Type B pancreatic cell (in vitro differentiated cells): ENCODE results near the gene ERC1. TPM values are rescaled to one million over a fixed set of nuclear protein-coding genes. Genes with fewer than 3 reads are reported as not detected.

Experiments used
- DNase-seq: peaks from one replicate; pipeline ENCODE4 v3.0.0; 2021; ENCODE audit warnings: mixed read lengths; ENCODE audit not compliant: unreplicated experiment; ENCODE audit errors: extremely low spot score
- H3K27ac Mint-ChIP-seq: 2 replicates; pipeline ENCODE4 v1.8.0; 2021; ENCODE audit warnings: mild to moderate bottlenecking, mixed read lengths
- H3K27me3 Mint-ChIP-seq: 2 replicates; pipeline ENCODE4 v1.8.0; 2021; ENCODE audit warnings: mixed read lengths
- H3K36me3 Mint-ChIP-seq: 2 replicates; pipeline ENCODE4 v1.8.0; 2021; ENCODE audit warnings: mixed read lengths
- H3K4me1 Mint-ChIP-seq: one replicate; pipeline ENCODE4 v1.8.0; 2021; ENCODE audit warnings: mixed read lengths; ENCODE audit not compliant: unreplicated experiment
- H3K4me3 Mint-ChIP-seq: 2 replicates; pipeline ENCODE4 v1.8.0; 2021; ENCODE audit warnings: mild to moderate bottlenecking, mixed read lengths
- H3K9me3 Mint-ChIP-seq: 2 replicates; pipeline ENCODE4 v1.8.0; 2021; ENCODE audit warnings: mixed read lengths
- total RNA-seq: library from RNA; stranded (reverse); gene quantifications from 2 replicates; pipeline ENCODE4 v1.2.1, GENCODE V29; 2021; ENCODE audit warnings: low replicate concordance
- TF ChIP-seq, protein P1 (sequence below): fragments of 200-600 bp; sonication (generic); conservative IDR thresholded peaks from 2 replicates; pipeline ENCODE4 v1.5.0; 2021; ENCODE audit warnings: antibody characterized with exemption, mild to moderate bottlenecking

Gene ERC1
- total RNA-seq, 1 donor from 2014 or later: 62.8 TPM

DNA sequence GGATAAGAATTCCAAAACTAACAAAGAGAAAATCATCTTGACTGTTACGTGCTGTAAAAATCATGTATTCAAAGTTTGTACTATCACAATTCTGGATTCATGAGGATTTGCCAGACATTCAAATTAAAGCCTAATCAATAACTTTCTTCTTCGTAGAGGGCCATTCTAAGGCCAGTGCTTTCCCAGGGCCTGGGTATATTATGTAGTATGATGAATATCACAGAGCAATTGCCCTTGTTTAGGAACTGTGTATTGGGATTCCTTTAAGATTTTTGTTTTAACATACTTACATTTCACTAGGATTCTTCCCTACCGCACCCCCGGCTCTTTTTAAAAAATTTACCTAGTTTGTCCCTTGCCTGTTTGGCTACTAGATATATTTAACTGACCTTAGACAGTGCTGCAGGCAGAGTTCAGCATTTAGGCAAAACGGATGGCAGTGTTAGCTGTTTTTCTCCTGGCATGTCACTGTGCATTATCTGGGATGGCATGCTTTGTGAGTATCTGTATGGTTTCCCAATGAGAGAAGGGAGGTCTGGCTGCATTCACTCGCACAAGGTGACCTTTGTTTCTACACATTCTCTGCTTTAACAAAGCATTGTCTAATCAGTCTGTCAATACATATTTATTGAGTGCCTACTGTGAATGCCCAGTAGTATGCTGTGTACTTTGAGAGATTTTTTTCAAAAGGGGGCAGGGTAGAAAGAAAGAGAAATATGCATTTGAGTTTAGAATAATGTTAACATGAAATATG is 63.3 kb downstream of the ERC1 start:
- peak overlapping the region; percentile 57 for H3K27ac Mint-ChIP-seq
- no peak for DNase-seq
- H3K4me3 Mint-ChIP-seq: no peak overlapping the region
- peaks cover 24% of the 10 kb centered on the region for H3K36me3 Mint-ChIP-seq
- H3K27me3 Mint-ChIP-seq: no peaks in the 10 kb centered on the region
- TF ChIP-seq, protein P1, sequence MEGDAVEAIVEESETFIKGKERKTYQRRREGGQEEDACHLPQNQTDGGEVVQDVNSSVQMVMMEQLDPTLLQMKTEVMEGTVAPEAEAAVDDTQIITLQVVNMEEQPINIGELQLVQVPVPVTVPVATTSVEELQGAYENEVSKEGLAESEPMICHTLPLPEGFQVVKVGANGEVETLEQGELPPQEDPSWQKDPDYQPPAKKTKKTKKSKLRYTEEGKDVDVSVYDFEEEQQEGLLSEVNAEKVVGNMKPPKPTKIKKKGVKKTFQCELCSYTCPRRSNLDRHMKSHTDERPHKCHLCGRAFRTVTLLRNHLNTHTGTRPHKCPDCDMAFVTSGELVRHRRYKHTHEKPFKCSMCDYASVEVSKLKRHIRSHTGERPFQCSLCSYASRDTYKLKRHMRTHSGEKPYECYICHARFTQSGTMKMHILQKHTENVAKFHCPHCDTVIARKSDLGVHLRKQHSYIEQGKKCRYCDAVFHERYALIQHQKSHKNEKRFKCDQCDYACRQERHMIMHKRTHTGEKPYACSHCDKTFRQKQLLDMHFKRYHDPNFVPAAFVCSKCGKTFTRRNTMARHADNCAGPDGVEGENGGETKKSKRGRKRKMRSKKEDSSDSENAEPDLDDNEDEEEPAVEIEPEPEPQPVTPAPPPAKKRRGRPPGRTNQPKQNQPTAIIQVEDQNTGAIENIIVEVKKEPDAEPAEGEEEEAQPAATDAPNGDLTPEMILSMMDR: no peak
- peaks cover 21% of the 10 kb centered on the region for H3K4me1 Mint-ChIP-seq
- peaks cover under 1% of the 10 kb centered on the region for H3K9me3 Mint-ChIP-seq

DNA sequence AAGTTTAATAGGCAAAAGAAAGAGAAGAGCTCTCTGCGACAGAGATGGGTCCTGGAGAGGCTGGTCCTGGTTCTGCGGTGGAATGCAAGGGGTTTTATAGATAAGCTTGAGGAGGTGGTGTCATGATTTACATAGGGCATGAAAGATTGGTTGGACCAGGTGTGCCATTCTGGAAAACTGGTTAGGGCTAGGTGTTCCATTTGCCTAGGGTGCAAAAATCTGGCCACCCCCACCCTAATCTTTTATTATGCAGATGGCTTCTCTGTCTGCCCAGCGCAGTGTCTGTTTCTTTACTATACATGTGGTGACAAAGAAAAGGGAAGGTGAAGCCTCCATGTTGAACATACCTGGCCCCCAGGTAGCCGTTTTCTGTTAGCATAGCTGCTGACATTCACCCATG is 65.4 kb downstream of the ERC1 start:
- peaks cover 31% of the 10 kb centered on the region for H3K36me3 Mint-ChIP-seq
- no peak overlapping the region for H3K4me3 Mint-ChIP-seq
- H3K9me3 Mint-ChIP-seq: peaks cover 7% of the 10 kb centered on the region
- no peaks in the 10 kb centered on the region for H3K27me3 Mint-ChIP-seq
- H3K4me1 Mint-ChIP-seq: peaks cover 18% of the 10 kb centered on the region
- TF ChIP-seq, protein P1: no peak
- no peak for DNase-seq
- no peak overlapping the region for H3K27ac Mint-ChIP-seq

DNA sequence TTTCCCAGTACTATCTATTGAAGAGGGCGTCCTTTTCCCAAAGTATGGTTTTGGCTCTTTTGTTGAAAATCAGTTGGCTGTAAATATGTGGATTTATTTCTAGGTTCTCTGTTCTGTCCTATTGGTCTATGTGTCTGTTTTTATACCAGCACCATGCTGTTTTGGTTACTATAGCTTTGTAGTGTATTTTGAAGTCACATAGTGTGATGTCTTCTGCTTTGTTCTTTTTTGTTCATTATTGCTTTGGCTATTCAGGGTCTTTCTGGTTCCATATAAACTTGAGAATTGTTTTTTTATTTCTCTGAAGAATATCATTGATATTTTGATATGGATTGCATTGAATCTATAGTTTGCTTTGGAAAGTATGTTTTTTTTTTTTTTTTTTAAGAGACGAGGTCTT is 67.4 kb downstream of the ERC1 start:
- DNase-seq: no peak
- Mint-ChIP-seq H3K4me3 (no peak overlapping the region), H3K27ac (no peak overlapping the region), H3K9me3 (peaks cover 11% of the 10 kb centered on the region), H3K4me1 (peaks cover 13% of the 10 kb centered on the region), H3K36me3 (peaks cover 44% of the 10 kb centered on the region), H3K27me3 (no peaks in the 10 kb centered on the region)
- TF ChIP-seq, protein P1: no peak

DNA sequence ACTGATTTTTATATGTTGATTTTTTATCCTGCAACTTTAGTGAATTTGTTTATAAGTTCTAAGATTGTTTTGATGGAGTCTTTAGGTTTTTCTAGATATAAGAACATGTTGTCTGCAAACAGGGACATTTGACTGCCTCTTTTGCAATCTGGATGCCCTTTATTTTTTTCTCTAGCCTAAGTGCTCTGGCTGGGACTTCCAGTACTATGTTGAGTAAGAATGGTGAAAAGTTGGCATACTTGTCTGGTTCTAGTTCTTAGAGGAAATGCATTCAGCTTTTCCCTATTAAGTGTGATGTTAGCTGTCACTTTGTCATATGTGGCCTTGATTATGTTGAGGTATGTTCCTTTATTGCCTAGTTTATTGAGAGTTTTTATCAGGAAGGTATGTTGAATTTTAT is 68.1 kb downstream of the ERC1 start:
- peaks cover 11% of the 10 kb centered on the region for H3K9me3 Mint-ChIP-seq
- H3K27ac Mint-ChIP-seq: no peak overlapping the region
- H3K4me3 Mint-ChIP-seq: no peak overlapping the region
- TF ChIP-seq, protein P1: no peak
- peaks cover 50% of the 10 kb centered on the region for H3K36me3 Mint-ChIP-seq
- no peak for DNase-seq
- H3K4me1 Mint-ChIP-seq: peaks cover 8% of the 10 kb centered on the region
- H3K27me3 Mint-ChIP-seq: no peaks in the 10 kb centered on the region

DNA sequence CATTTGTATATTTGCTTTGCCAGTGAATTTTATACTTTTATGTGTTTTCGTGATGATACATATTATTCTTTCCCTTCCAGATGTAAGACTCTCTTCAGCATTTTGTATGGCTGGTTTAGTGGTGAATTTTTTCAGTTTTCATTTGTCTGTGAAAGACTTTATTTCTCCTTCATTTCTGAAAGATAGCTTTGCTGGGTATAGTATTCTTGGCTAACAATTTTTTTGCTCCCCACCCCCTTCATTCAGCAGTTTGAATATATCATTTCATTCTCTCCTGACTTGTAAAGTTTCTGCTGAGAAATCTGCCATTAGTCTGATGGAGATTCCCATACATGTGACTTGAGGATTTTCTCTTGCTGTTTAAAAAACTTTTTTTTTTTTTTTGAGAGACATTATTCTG is 72.8 kb downstream of the ERC1 start:
- TF ChIP-seq, protein P1: no peak
- H3K4me3 Mint-ChIP-seq: no peak overlapping the region
- no peak overlapping the region for H3K27ac Mint-ChIP-seq
- no peaks in the 10 kb centered on the region for H3K27me3 Mint-ChIP-seq
- peaks cover 56% of the 10 kb centered on the region for H3K36me3 Mint-ChIP-seq
- peaks cover 11% of the 10 kb centered on the region for H3K9me3 Mint-ChIP-seq
- no peaks in the 10 kb centered on the region for H3K4me1 Mint-ChIP-seq
- no peak for DNase-seq
